ENCODE data around the gene PPT1.
A peak's percentile ranks its signal among the peaks of the same experiment; 100 is the strongest.

PPT1 gene

GRCh38 chr1:40096977-40097782 lies at the start of gene PPT1:
Gene PPT1 (minus strand): TSS chr1:40097252. CDS start chr1:40097238, 14 bp downstream.
- DNase-seq (ENCODE audit: low read depth in 2 of 2), result peak; percentile 55 to 72

- peak; percentile 12 to 30 for DNase-seq (ENCODE audit: low read depth in 2 of 2)
Observed at GRCh38 chr1:40143891-40144575, 47.0 kb upstream of the PPT1 start.

- DNase-seq (ENCODE audit: low read depth in 2 of 2), result no peak
Observed at GRCh38 chr1:40141878-40142535, 45.0 kb upstream of the PPT1 start.

GRCh38 chr1:40140211-40140973 lies 43.3 kb upstream of the PPT1 start:
- DNase-seq (ENCODE audit: low read depth in 2 of 2), result no peak

GRCh38 chr1:40133839-40134238 lies 36.8 kb upstream of the PPT1 start:
- DNase-seq (ENCODE audit: low read depth in 2 of 2), result no peak

GRCh38 chr1:40133312-40133665 lies 36.2 kb upstream of the PPT1 start:
- DNase-seq (ENCODE audit: low read depth in 2 of 2), result no peak

GRCh38 chr1:40132383-40133311 lies 35.6 kb upstream of the PPT1 start:
- DNase-seq (ENCODE audit: low read depth in 2 of 2), result no peak

- no peak for DNase-seq (ENCODE audit: low read depth in 2 of 2)
Observed at GRCh38 chr1:40130892-40131291, 33.8 kb upstream of the PPT1 start.

GRCh38 chr1:40122855-40123254 lies 25.8 kb upstream of the PPT1 start:
- no peak for DNase-seq (ENCODE audit: low read depth in 2 of 2)

GRCh38 chr1:40120128-40120527 lies 23.1 kb upstream of the PPT1 start:
- no peak for DNase-seq (ENCODE audit: low read depth in 2 of 2)

- DNase-seq (ENCODE audit: low read depth in 2 of 2), result no peak
Observed at GRCh38 chr1:40114400-40114799, 17.3 kb upstream of the PPT1 start.

- DNase-seq (ENCODE audit: low read depth in 2 of 2), result no peak
Observed at GRCh38 chr1:40110389-40110788, 13.3 kb upstream of the PPT1 start.

- DNase-seq (ENCODE audit: low read depth in 2 of 2), result no peak
Observed at GRCh38 chr1:40107290-40107959, 10.4 kb upstream of the PPT1 start.

- no peak for DNase-seq (ENCODE audit: low read depth in 2 of 2)
Observed at GRCh38 chr1:40105028-40105427, 8.0 kb upstream of the PPT1 start.

- DNase-seq (ENCODE audit: low read depth in 2 of 2), result no peak
Observed at GRCh38 chr1:40102896-40103295, 5.8 kb upstream of the PPT1 start.

- no peak for DNase-seq (ENCODE audit: low read depth in 2 of 2)
Observed at GRCh38 chr1:40102038-40102437, 5.0 kb upstream of the PPT1 start.

- DNase-seq (ENCODE audit: low read depth in 2 of 2), result no peak
Observed at GRCh38 chr1:40096646-40096976, 441 bp downstream of the PPT1 start.

- DNase-seq (ENCODE audit: low read depth in 2 of 2), result no peak
Observed at GRCh38 chr1:40095806-40096205, 1.2 kb downstream of the PPT1 start.

- no peak for DNase-seq (ENCODE audit: low read depth in 2 of 2)
Observed at GRCh38 chr1:40094466-40095110, 2.5 kb downstream of the PPT1 start.

All from stimulated activated CD4-positive, alpha-beta T cell treated with anti-CD3 and anti-CD28 coated beads, Interleukin-12 subunit alpha, Interleukin-12 subunit beta, amount 100 ng/mL, for 24 hours (primary cell).